ENCODE data around the gene TMEM31. TPM values are rescaled to one million over a fixed set of nuclear protein-coding genes. Genes with fewer than 3 reads are reported as not detected.

Gene TMEM31
- total and polyA plus RNA-seq, 2 of the 8 experiments (the other 6 are each of a cell fraction or from before 2014, with no cell fraction given): 0.65 TPM; not detected in 1

DNA sequence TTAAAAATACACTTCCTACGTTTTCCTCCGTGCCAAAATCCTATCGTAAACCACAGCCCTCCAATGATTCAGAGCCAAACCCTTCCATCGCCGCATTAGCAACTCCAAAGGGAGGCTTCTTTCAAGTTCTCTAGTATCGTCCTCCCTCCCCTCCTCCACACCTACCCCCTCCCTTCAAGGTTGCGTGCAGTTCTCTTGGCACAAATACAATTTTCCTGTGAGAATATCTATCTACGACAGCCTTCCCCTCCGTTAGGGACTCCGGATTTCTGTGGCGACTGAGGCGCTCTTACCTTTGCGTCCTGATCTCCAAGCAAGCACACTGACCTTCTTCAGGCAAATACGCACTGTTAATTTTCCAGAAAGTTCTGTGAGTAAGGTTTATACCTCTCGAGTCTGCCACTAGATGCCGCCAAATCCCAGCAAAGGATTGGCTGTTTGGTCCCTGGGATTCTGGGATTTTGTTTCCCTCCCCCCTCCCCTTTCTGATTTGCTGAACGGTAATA lies 23.0 kb upstream of the TMEM31 start:
- Histone ChIP-seq H4K8ac (ENCODE audit: extremely low read depth, insufficient read depth, low read length) (no peak overlapping the region), H2BK20ac (ENCODE audit: low read length) (no peak overlapping the region), H3K4me2 (ENCODE audit: insufficient read depth in 1 of 2, low read depth in 2 of 2, low read length in 2 of 2) (peak overlapping the region; percentile 69 to 70), H3K23me2 (ENCODE audit: low read depth, low read length) (no peaks in the 10 kb centered on the region; the same call in 1 of the 2 replicates), H3K18ac (ENCODE audit: extremely low read depth, low read length) (peak overlapping the region; percentile 75), H3K4ac (replicated peaks; ENCODE audit: insufficient read length, low read depth, low read length) (no peak overlapping the region), H2BK15ac (ENCODE audit: low read length) (no peak overlapping the region), H2BK120ac (replicated peaks; ENCODE audit: low read depth, low read length) (no peak overlapping the region), H3K56ac (replicated peaks; ENCODE audit: insufficient read length, low read depth, low read length) (no peak overlapping the region), H3K4me3 (ENCODE audit: extremely low read depth in 1 of 4, insufficient read depth in 2 of 4, low read depth in 3 of 4, low read length in 4 of 4) (peak overlapping the region; percentile 68 to 99 (median 77)), H3K9me3 (ENCODE audit: insufficient read depth in 2 of 2, low read depth in 1 of 2, low read length in 1 of 2) (no peaks in the 10 kb centered on the region), H3K23ac (ENCODE audit: insufficient read length) (no peak overlapping the region), H4K91ac (replicated peaks; ENCODE audit: insufficient read length, low read length) (no peak overlapping the region), H2AFZ (ENCODE audit: low read length) (no peak overlapping the region), H4K20me1 (replicated peaks in 1 of 2; ENCODE audit: control insufficient read depth in 1 of 2, insufficient read depth in 2 of 2, low read length in 2 of 2) (no peaks in the 10 kb centered on the region), H3K4me1 (replicated peaks in 1 of 4; ENCODE audit: control insufficient read depth in 3 of 4, insufficient read depth in 4 of 4, low read length in 3 of 4) (peaks cover 0 to 2% (median 0%) of the 10 kb centered on the region in 4 experiments; a peak in 1 of 7 replicates), H3K9ac (replicated peaks in 1 of 4; ENCODE audit: extremely low read depth in 1 of 4, low read depth in 3 of 4, low read length in 3 of 4) (peak overlapping the region; percentile 31 to 83 (median 74); a peak in 6 of 7 replicates), H2BK5ac (ENCODE audit: low read depth, low read length) (peak overlapping the region; percentile 90; the same call in 1 of the 2 replicates), H2BK12ac (ENCODE audit: low read depth, low read length) (peak overlapping the region; percentile 92), H3K79me1 (ENCODE audit: low read depth, low read length) (no peaks in the 10 kb centered on the region), H3K14ac (ENCODE audit: insufficient read length) (no peak overlapping the region), H3K36me3 (ENCODE audit: control insufficient read depth in 2 of 4, insufficient read depth in 4 of 4, low read length in 3 of 4) (peaks cover 5 to 22% (median 15%) of the 10 kb centered on the region in 4 experiments; a peak in 6 of 8 replicates), H3K79me2 (ENCODE audit: control insufficient read depth in 1 of 2, insufficient read depth in 2 of 2, low read length in 2 of 2) (peaks cover 0 to 28% of the 10 kb centered on the region in 2 experiments; a peak in 3 of 4 replicates), H2AK5ac (ENCODE audit: low read depth, low read length) (no peak overlapping the region), H3K27ac (ENCODE audit: low read depth, low read length) (peak overlapping the region; percentile 77), H4K5ac (ENCODE audit: insufficient read length, low read depth, low read length) (peak overlapping the region; percentile 82), H3K27me3 (replicated peaks in 1 of 4; ENCODE audit: control insufficient read depth in 3 of 4, extremely low read depth in 1 of 4, insufficient read depth in 3 of 4, low read length in 3 of 4) (no peaks in the 10 kb centered on the region)
- FAIRE-seq (peak; percentile 95), DNase-seq (ENCODE audit: low read depth in 1 of 2, low spot score in 2 of 2) (peak; percentile 34 to 68)
- WGBS, 2 experiments (ENCODE audit: extremely low coverage in 1 of 2, insufficient coverage in 1 of 2, insufficient read length in 1 of 2, insufficient replicate concordance in 2 of 2, low coverage in 1 of 2, low lambda C conversion rate in 2 of 2, missing lambda C conversion rate in 1 of 2): 0% methylated on average over 16 of the region's 17 CpGs; no CpG with 5 or more reads in 1 of the 2 experiments
- ChIA-PET CTCF (ENCODE audit: partially characterized antibody) (no interaction called here), POLR2A (ENCODE audit: partially characterized antibody) (interaction anchor here (0.6 to 2.3 kb wide), 7 partner anchors 23 to 168 kb away, joined by 3 to 11 read pairs (median 5); partner anchors contain the start of gene TCEAL1)
- TF ChIP-seq EGR1 (IDR thresholded peaks at IDR 0.05; ENCODE audit: borderline replicate concordance, low read depth, low read length) (no peak), RNF2 (IDR thresholded peaks at IDR 0.05; ENCODE audit: borderline replicate concordance, low read depth, low read length, missing control alignments, poor library complexity, severe bottlenecking) (no peak), KDM4A (IDR thresholded peaks at IDR 0.05; ENCODE audit: low read depth, low read length, severe bottlenecking) (no peak), POLR2A (IDR thresholded peaks at IDR 0.05; ENCODE audit: control extremely low read depth in 1 of 2, low read depth in 2 of 2, low read length in 2 of 2) (peak in 1 of 2 experiments; percentile 65; a peak in 1 of 3 replicates), BCL11A (IDR thresholded peaks at IDR 0.05; ENCODE audit: low read depth in 2 of 2, low read length in 2 of 2) (no peak), RFX5 (IDR thresholded peaks at IDR 0.05; ENCODE audit: borderline replicate concordance, low read depth, low read length) (no peak), GABPA (IDR thresholded peaks at IDR 0.05; ENCODE audit: borderline replicate concordance, insufficient read depth, low read length) (no peak), TAF7 (optimal IDR thresholded peaks at IDR 0.05; ENCODE audit: borderline replicate concordance, low read depth, low read length) (no peak), HDAC2 (IDR thresholded peaks at IDR 0.05; ENCODE audit: borderline replicate concordance in 1 of 2, low read depth in 2 of 2, low read length in 2 of 2) (no peak)
- TF ChIP-seq, protein P1, sequence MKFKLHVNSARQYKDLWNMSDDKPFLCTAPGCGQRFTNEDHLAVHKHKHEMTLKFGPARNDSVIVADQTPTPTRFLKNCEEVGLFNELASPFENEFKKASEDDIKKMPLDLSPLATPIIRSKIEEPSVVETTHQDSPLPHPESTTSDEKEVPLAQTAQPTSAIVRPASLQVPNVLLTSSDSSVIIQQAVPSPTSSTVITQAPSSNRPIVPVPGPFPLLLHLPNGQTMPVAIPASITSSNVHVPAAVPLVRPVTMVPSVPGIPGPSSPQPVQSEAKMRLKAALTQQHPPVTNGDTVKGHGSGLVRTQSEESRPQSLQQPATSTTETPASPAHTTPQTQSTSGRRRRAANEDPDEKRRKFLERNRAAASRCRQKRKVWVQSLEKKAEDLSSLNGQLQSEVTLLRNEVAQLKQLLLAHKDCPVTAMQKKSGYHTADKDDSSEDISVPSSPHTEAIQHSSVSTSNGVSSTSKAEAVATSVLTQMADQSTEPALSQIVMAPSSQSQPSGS (IDR thresholded peaks at IDR 0.05; ENCODE audit: low read length): no peak
